ENCODE measurements around the gene TK2.

DNA sequence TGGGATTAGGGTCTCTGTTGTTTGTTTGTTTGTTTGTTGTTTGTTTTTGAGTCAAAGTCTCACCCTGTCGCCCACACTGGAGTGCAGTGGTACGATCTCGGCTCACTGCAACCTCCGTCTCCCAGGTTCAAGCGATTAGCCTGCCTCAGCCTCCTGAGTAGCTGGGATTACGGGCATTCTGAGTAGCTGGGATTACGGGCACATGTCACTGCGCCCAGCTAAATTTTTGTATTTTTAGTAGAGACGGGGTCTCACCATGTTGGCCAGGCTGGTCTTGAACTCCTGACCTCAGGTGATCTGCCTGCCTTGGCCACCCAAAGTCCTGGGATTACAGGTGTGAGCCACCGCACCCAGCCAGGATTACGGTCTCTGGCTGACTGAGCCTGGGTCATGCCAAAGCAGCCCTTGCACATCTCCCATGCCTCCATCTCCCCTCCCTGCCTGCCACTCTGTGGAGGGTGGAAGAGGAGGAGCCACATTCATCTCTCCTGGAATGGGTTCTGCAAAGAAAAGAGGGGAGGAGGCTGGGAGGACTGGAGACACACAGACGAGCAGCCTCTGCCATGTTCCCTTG is 63.6 kb downstream of the TK2 start:
- TF ChIP-seq POLR2A (IDR thresholded peaks at IDR 0.05) = no peak
- TF ChIP-seq, protein P1, sequence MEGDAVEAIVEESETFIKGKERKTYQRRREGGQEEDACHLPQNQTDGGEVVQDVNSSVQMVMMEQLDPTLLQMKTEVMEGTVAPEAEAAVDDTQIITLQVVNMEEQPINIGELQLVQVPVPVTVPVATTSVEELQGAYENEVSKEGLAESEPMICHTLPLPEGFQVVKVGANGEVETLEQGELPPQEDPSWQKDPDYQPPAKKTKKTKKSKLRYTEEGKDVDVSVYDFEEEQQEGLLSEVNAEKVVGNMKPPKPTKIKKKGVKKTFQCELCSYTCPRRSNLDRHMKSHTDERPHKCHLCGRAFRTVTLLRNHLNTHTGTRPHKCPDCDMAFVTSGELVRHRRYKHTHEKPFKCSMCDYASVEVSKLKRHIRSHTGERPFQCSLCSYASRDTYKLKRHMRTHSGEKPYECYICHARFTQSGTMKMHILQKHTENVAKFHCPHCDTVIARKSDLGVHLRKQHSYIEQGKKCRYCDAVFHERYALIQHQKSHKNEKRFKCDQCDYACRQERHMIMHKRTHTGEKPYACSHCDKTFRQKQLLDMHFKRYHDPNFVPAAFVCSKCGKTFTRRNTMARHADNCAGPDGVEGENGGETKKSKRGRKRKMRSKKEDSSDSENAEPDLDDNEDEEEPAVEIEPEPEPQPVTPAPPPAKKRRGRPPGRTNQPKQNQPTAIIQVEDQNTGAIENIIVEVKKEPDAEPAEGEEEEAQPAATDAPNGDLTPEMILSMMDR (IDR thresholded peaks at IDR 0.05) = no peak
- TF ChIP-seq POLR2AphosphoS5 (IDR thresholded peaks at IDR 0.05) = no peak
